IMR-90 (cell line): Measurements from ENCODE around the gene KRTAP12-4. TPM values are rescaled to one million over a fixed set of nuclear protein-coding genes. Genes with fewer than 3 reads are reported as not detected.
A peak's percentile ranks its signal among the peaks of the same experiment; 100 is the strongest.

Experiments used
- ATAC-seq: fragments of 200-7000 bp; cut with Tn5 transposase; 2 replicates; pipeline ENCODE4 v1.9.1; 2020; ENCODE audit warnings: low read depth, mild to moderate bottlenecking, moderate library complexity
- BruUV-seq: library from RNA; stranded (reverse); fragments of 400-500 nt; replicated peaks from 2 replicates; lab custom pipeline; 2021; lab: Mats Ljungman, UMichigan
- CTCF ChIA-PET: fragments of 300-600 bp; formaldehyde crosslinking; extraction: SDS; loops from one replicate; lab custom pipeline; 2021; ENCODE audit warnings: antibody characterized with exemption; lab: Yijun Ruan, JAX
- POLR2A ChIA-PET: fragments of 300-600 bp; sonication (Branson Sonifier 250); formaldehyde crosslinking; loops from one replicate; lab custom pipeline; 2022; ENCODE audit warnings: antibody characterized with exemption; ENCODE audit not compliant: unreplicated experiment; lab: Charles Lee
- DNase-seq: peaks from one replicate; pipeline ENCODE4 v3.0.0; 2013
- H2AFZ ChIP-seq: replicated peaks from 2 replicates; pipeline ENCODE3; 2013; ENCODE audit warnings: low read length, mild to moderate bottlenecking; ENCODE audit not compliant: poor library complexity
- H2AK5ac ChIP-seq: 2 replicates; pipeline ENCODE4 v1.6.1; 2013; ENCODE audit warnings: low read depth, low read length, inconsistent platforms
- H2AK9ac ChIP-seq: replicated peaks from 2 replicates; pipeline ENCODE3; 2013; ENCODE audit warnings: mild to moderate bottlenecking, low read depth, low read length, moderate library complexity; ENCODE audit not compliant: poor library complexity
- H2BK120ac ChIP-seq: 2 replicates; pipeline ENCODE4 v1.6.1; 2013; ENCODE audit warnings: low read depth, low read length, inconsistent platforms
- H2BK15ac ChIP-seq: 3 replicates; pipeline ENCODE4 v1.6.1; 2013; ENCODE audit warnings: low read depth, low read length, inconsistent platforms
- H2BK20ac ChIP-seq: 2 replicates; pipeline ENCODE4 v1.6.1; 2013; ENCODE audit warnings: low read depth, mild to moderate bottlenecking, inconsistent platforms, low read length, moderate library complexity
- H2BK5ac ChIP-seq: 2 replicates; pipeline ENCODE4 v1.6.1; 2013; ENCODE audit warnings: mild to moderate bottlenecking, low read depth, low read length, inconsistent platforms; ENCODE audit not compliant: poor library complexity, severe bottlenecking
- H3K14ac ChIP-seq: replicated peaks from 2 replicates; pipeline ENCODE4 v1.6.1; 2013; ENCODE audit warnings: low read depth, low read length, inconsistent platforms
- H3K18ac ChIP-seq: 2 replicates; pipeline ENCODE4 v1.6.1; 2013; ENCODE audit warnings: low read depth, low read length, control low read depth
- H3K23ac ChIP-seq: 2 replicates; pipeline ENCODE4 v1.6.1; 2013; ENCODE audit warnings: low read depth, low read length, inconsistent platforms
- H3K27ac ChIP-seq: 2 replicates; pipeline ENCODE4 v1.5.1; 2013; ENCODE audit warnings: mild to moderate bottlenecking, control low read depth, low read length; ENCODE audit not compliant: insufficient read depth
- H3K27me3 ChIP-seq: 2 replicates; pipeline ENCODE4 v1.6.1; 2013; ENCODE audit warnings: low read length; ENCODE audit not compliant: control insufficient read depth, insufficient read depth
- H3K36me3 ChIP-seq: 2 replicates; pipeline ENCODE4 v1.6.1; 2013; ENCODE audit warnings: low read length, mixed read lengths; ENCODE audit not compliant: control insufficient read depth, insufficient read depth
- H3K4ac ChIP-seq: 2 replicates; pipeline ENCODE4 v1.6.1; 2013; ENCODE audit warnings: low read depth, low read length, inconsistent platforms
- H3K4me1 ChIP-seq: 2 replicates; pipeline ENCODE4 v1.6.1; 2013; ENCODE audit warnings: low read length, mixed read lengths; ENCODE audit not compliant: control insufficient read depth, insufficient read depth
- H3K4me2 ChIP-seq: 2 replicates; pipeline ENCODE4 v1.6.1; 2013; ENCODE audit warnings: low read depth, mild to moderate bottlenecking, control low read depth, low read length, moderate library complexity
- H3K4me3 ChIP-seq: 2 replicates; pipeline ENCODE4 v1.5.1; 2013; ENCODE audit warnings: low read depth, mild to moderate bottlenecking, control low read depth, low read length, moderate library complexity; ENCODE audit not compliant: insufficient read depth
- H3K56ac ChIP-seq: 2 replicates; pipeline ENCODE4 v1.6.1; 2013; ENCODE audit warnings: low read length, inconsistent platforms; ENCODE audit not compliant: insufficient read depth; ENCODE audit errors: extremely low read depth
- H3K79me1 ChIP-seq, 2 experiments: 2 replicates each; pipeline ENCODE4 v1.6.1; 2013; ENCODE audit warnings: low read length in 2 of 2, inconsistent platforms in 1 of 2, low read depth in 1 of 2
- H3K9ac ChIP-seq: 2 replicates; pipeline ENCODE4 v1.6.1; 2013; ENCODE audit warnings: low read depth, low read length, control low read depth
- H3K9me1 ChIP-seq: 2 replicates; pipeline ENCODE4 v1.6.1; 2013; ENCODE audit warnings: low read length, inconsistent platforms; ENCODE audit not compliant: insufficient read depth
- H3K9me3 ChIP-seq: 2 replicates; pipeline ENCODE4 v1.6.1; 2013; ENCODE audit warnings: low read length; ENCODE audit not compliant: control insufficient read depth, insufficient read depth
- H4K20me1 ChIP-seq: 2 replicates; pipeline ENCODE4 v1.6.1; 2013; ENCODE audit warnings: low read length, inconsistent platforms; ENCODE audit not compliant: insufficient read depth
- H4K5ac ChIP-seq: 2 replicates; pipeline ENCODE4 v1.6.1; 2013; ENCODE audit warnings: mild to moderate bottlenecking, low read depth, low read length, control low read depth
- H4K8ac ChIP-seq, 2 experiments: 2 replicates each; pipeline ENCODE4 v1.6.1; 2013; ENCODE audit warnings: low read depth in 2 of 2, low read length in 2 of 2, control low read depth in 1 of 2, inconsistent platforms in 1 of 2
- H4K91ac ChIP-seq: 2 replicates; pipeline ENCODE4 v1.6.1; 2013; ENCODE audit warnings: low read depth, low read length, inconsistent platforms; ENCODE audit not compliant: insufficient read depth
- CTCF ChIP-seq: conservative IDR thresholded peaks from 2 replicates; pipeline ENCODE4 v1.5.1; 2012; ENCODE audit warnings: mild to moderate bottlenecking, low read depth, low read length, improper control_type of control experiment
- FOS ChIP-seq: fragments of 150-350 bp; IDR thresholded peaks from 2 replicates; pipeline ENCODE4 v1.6.1; 2016; ENCODE audit warnings: low read depth, low read length
- MAZ ChIP-seq: IDR thresholded peaks from 2 replicates; pipeline ENCODE4 v1.6.1; 2012; ENCODE audit warnings: low read depth, mild to moderate bottlenecking, low read length, improper control_type of control experiment, moderate library complexity, borderline replicate concordance
- RAD21 ChIP-seq: IDR thresholded peaks from 2 replicates; pipeline ENCODE4 v1.6.1; 2012; ENCODE audit warnings: low read length, improper control_type of control experiment
- RCOR1 ChIP-seq: IDR thresholded peaks from 2 replicates; pipeline ENCODE4 v1.6.1; 2012; ENCODE audit warnings: mild to moderate bottlenecking, low read length, improper control_type of control experiment; ENCODE audit not compliant: insufficient replicate concordance
- USF2 ChIP-seq: fragments of 150-350 bp; IDR thresholded peaks from 2 replicates; pipeline ENCODE4 v1.6.1; 2017; ENCODE audit warnings: mild to moderate bottlenecking, antibody characterized with exemption, low read length, low read depth
- WGBS, 2 experiments: methylation state at CpG; one replicate each; pipeline versions ENCODE4 v1.1.5 to v1.1.7; 2013; ENCODE audit warnings: missing lambda C conversion rate in 2 of 2; ENCODE audit not compliant: insufficient read length in 1 of 2; ENCODE audit errors: extremely low coverage in 2 of 2; 5-methylcytosine and 5-hydroxymethylcytosine counted together
- dilution Hi-C: fragments of 300-500 bp; cut with HindIII; formaldehyde crosslinking; loops from one replicate; pipeline ENCODE4 v1.14.3; 2018; ENCODE audit warnings: low sequenced_read_pairs; ENCODE audit not compliant: unreplicated experiment
- in situ Hi-C: fragments of 300-500 bp; cut with MboI; formaldehyde crosslinking; loops from 3 replicates; pipeline ENCODE4 v1.14.3; 2019; ENCODE audit warnings: low sequenced_read_pairs, inconsistent platforms, mixed read lengths
- intact Hi-C: fragments of 100-400 bp; cut with micrococcal nuclease; formaldehyde crosslinking; loops from 2 replicates; pipeline ENCODE4 v1.10.0; 2022
- polyA plus RNA-seq, 3 experiments: library from polyadenylated mRNA; depleted of rRNA; stranded (reverse); fragments of >200 nt; gene quantifications; 2 replicates each; pipeline ENCODE4 v1.2.3, GENCODE V29; 2012; ENCODE audit warnings: low replicate concordance in 1 of 3
- total RNA-seq: library from RNA; depleted of rRNA; stranded (reverse); fragments of >200 nt; gene quantifications from 2 replicates; pipeline ENCODE4 v1.2.3, GENCODE V29; 2012

Gene KRTAP12-4
- total and polyA plus RNA-seq, 2 of the 4 experiments (the other 2 are of a cell fraction): not detected

- Histone ChIP-seq H4K20me1 (no peaks in the 10 kb centered on the region), H3K18ac (no peak overlapping the region), H4K5ac (no peak overlapping the region), H2AK5ac (no peak overlapping the region), H3K4ac (no peak overlapping the region), H4K91ac (no peak overlapping the region), H3K27me3 (peaks cover 70% of the 10 kb centered on the region), H3K9me3 (peaks cover 6% of the 10 kb centered on the region; the same call in 1 of the 2 replicates), H3K4me1 (no peaks in the 10 kb centered on the region), H2AK9ac (peak overlapping the region; percentile 6), H3K27ac (no peak overlapping the region), H3K9ac (no peak overlapping the region), H2BK20ac (no peak overlapping the region), H3K36me3 (no peaks in the 10 kb centered on the region), H3K4me3 (no peak overlapping the region), H3K4me2 (no peak overlapping the region), H3K23ac (no peak overlapping the region), H2BK5ac (no peak overlapping the region), H2AFZ (no peak overlapping the region), H3K79me1 (no peaks in the 10 kb centered on the region), H2BK120ac (no peak overlapping the region), H2BK15ac (no peak overlapping the region), H4K8ac (no peak overlapping the region), H3K14ac (no peak overlapping the region), H3K56ac (no peak overlapping the region), H3K9me1 (no peaks in the 10 kb centered on the region)
- intact Hi-C loops (no loop called here), in situ Hi-C loops (no loop called here), dilution Hi-C loops (no loop called here)
- BruUV-seq: no TSS peak
- ChIA-PET CTCF (no interaction called here), POLR2A (no interaction called here)
- DNase-seq (peak; percentile 6), ATAC-seq (peak; percentile 73)
- TF ChIP-seq MAZ (no peak), USF2 (no peak), FOS (no peak), RAD21 (no peak), RCOR1 (no peak), CTCF (no peak)
- 35% methylated on average over 11 of the region's 16 CpGs; no CpG with 5 or more reads in 1 of the 2 experiments for WGBS, 2 experiments
These were observed 48.7 kb upstream of the KRTAP12-4 start for GRCh38 chr21:44702973-44703730.
